ENCODE data around the gene CPVL.

The CPVL gene

GRCh38 chr7:29126804-29127203 lies 19.5 kb downstream of the CPVL start:
- DNase-seq (ENCODE audit: low read depth), result no peak
- TF ChIP-seq, protein P1, sequence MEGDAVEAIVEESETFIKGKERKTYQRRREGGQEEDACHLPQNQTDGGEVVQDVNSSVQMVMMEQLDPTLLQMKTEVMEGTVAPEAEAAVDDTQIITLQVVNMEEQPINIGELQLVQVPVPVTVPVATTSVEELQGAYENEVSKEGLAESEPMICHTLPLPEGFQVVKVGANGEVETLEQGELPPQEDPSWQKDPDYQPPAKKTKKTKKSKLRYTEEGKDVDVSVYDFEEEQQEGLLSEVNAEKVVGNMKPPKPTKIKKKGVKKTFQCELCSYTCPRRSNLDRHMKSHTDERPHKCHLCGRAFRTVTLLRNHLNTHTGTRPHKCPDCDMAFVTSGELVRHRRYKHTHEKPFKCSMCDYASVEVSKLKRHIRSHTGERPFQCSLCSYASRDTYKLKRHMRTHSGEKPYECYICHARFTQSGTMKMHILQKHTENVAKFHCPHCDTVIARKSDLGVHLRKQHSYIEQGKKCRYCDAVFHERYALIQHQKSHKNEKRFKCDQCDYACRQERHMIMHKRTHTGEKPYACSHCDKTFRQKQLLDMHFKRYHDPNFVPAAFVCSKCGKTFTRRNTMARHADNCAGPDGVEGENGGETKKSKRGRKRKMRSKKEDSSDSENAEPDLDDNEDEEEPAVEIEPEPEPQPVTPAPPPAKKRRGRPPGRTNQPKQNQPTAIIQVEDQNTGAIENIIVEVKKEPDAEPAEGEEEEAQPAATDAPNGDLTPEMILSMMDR (conservative IDR thresholded peaks at IDR 0.05; ENCODE audit: control insufficient read depth, insufficient read depth, low read depth, low read length), result no peak
- no peak overlapping the region for H3K4me3 ChIP-seq (ENCODE audit: control insufficient read depth, low read depth, low read length)

GRCh38 chr7:29123626-29124190 lies 22.6 kb downstream of the CPVL start:
- no peak overlapping the region for H3K4me3 ChIP-seq (ENCODE audit: control insufficient read depth, low read depth, low read length)
- TF ChIP-seq, protein P1 (conservative IDR thresholded peaks at IDR 0.05; ENCODE audit: control insufficient read depth, insufficient read depth, low read depth, low read length), result no peak
- no peak for DNase-seq (ENCODE audit: low read depth)

DNA sequence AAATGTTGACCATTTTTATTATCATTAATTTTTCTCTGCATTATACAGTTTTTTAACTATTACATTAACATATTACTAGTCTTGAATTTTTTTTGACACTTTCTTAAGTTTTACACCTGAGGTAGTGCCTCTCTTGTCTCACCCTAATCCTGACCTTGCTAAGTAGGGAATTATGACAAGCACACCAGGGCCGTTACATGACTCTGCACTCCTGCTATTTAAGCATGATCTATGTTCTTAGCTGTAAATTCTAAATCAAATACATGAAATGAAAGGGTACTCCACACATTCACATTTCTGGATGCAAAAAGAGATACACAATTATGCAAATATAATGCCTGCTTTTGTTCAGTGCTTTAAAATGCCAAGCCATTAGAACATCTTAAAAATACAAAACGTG lies 23.6 kb downstream of the CPVL start:
- no peak overlapping the region for H3K4me3 ChIP-seq (ENCODE audit: control insufficient read depth, low read depth, low read length)
- TF ChIP-seq, protein P1 (conservative IDR thresholded peaks at IDR 0.05; ENCODE audit: control insufficient read depth, insufficient read depth, low read depth, low read length), result no peak
- no peak for DNase-seq (ENCODE audit: low read depth)

DNA sequence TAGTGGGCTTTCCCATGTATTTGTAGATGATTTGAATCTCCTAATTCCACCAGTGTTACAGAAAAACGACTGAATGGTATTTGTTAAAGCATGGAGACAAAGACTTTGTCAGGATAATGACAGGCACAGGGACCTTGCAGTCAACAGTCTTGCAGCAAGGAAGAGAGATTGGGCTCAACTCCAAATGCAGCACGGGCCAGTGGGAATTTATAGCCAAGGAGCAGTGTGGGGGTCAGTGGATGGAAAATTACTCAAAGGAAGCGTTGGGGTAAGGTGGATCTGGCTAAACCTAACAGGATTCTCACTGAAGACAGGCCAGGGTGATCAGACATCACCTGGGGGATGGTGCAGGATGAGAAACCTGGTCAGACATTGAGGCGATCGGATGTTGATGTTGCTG lies 24.3 kb downstream of the CPVL start:
- no peak overlapping the region for H3K4me3 ChIP-seq (ENCODE audit: control insufficient read depth, low read depth, low read length)
- no peak for DNase-seq (ENCODE audit: low read depth)
- TF ChIP-seq, protein P1 (conservative IDR thresholded peaks at IDR 0.05; ENCODE audit: control insufficient read depth, insufficient read depth, low read depth, low read length), result no peak

DNA sequence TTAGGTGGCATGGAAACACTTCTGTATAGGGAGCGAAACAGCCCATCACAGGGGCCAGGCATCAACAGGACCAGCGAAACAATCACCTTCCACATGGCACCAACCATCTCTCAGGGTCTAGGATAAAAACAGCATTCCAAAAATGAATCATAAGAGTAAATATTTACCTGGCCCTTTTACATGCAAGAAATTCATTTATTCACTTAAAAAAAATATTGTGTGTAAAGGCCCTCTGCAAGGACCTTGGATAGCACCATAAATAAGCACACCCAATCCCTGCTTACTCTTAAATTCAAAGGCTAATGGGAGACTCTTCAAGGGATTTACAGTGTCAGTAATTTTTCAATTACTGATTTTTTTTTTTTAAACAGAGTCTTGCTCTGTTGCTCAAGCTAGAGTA lies 25.4 kb downstream of the CPVL start:
- TF ChIP-seq, protein P1 (conservative IDR thresholded peaks at IDR 0.05; ENCODE audit: control insufficient read depth, insufficient read depth, low read depth, low read length), result no peak

GRCh38 chr7:29119538-29119937 lies 26.8 kb downstream of the CPVL start:
- TF ChIP-seq, protein P1 (conservative IDR thresholded peaks at IDR 0.05; ENCODE audit: control insufficient read depth, insufficient read depth, low read depth, low read length), result no peak
- H3K4me3 ChIP-seq (ENCODE audit: control insufficient read depth, low read depth, low read length), result no peak overlapping the region
- DNase-seq (ENCODE audit: low read depth), result no peak

More for the DNA sequence above, 25.4 kb downstream of the CPVL start:
- DNase-seq (ENCODE audit: low read depth), result no peak
- no peak overlapping the region for H3K4me3 ChIP-seq (ENCODE audit: control insufficient read depth, low read depth, low read length)
